Kidney epithelial cell (primary cell): Measurements from ENCODE around the gene C4BPA. TPM values are rescaled to one million over a fixed set of nuclear protein-coding genes. Genes with fewer than 3 reads are reported as not detected.

Source experiments
- DNase-seq: peaks from one replicate; pipeline ENCODE4 v3.0.0-alpha.2; 2010; ENCODE audit warnings: low read depth
- H3K27me3 ChIP-seq: 2 replicates; pipeline ENCODE4 v1.6.0; 2011; ENCODE audit warnings: low read length; ENCODE audit not compliant: control insufficient read depth, insufficient read depth
- H3K36me3 ChIP-seq: 2 replicates; pipeline ENCODE4 v1.5.1; 2011; ENCODE audit warnings: low read length; ENCODE audit not compliant: control insufficient read depth, insufficient read depth
- H3K4me3 ChIP-seq: 2 replicates; pipeline ENCODE4 v1.5.1; 2011; ENCODE audit warnings: low read depth, mild to moderate bottlenecking, control low read depth, low read length
- total RNA-seq: library from RNA; depleted of rRNA; stranded (reverse); fragments of >200 nt; gene quantifications from 2 replicates; pipeline ENCODE4 v1.2.3, GENCODE V29; 2015
- TF ChIP-seq, protein P1 (sequence below): IDR thresholded peaks from 2 replicates; pipeline ENCODE4 v1.5.1; 2011; ENCODE audit warnings: mild to moderate bottlenecking, moderate library complexity, low read length, control low read depth, inconsistent platforms; ENCODE audit not compliant: insufficient read depth, poor library complexity, severe bottlenecking

The C4BPA gene
- total RNA-seq, 1 donor from 2014 or later = not detected

- H3K36me3 ChIP-seq = peaks cover 3% of the 10 kb centered on the region
- TF ChIP-seq, protein P1, sequence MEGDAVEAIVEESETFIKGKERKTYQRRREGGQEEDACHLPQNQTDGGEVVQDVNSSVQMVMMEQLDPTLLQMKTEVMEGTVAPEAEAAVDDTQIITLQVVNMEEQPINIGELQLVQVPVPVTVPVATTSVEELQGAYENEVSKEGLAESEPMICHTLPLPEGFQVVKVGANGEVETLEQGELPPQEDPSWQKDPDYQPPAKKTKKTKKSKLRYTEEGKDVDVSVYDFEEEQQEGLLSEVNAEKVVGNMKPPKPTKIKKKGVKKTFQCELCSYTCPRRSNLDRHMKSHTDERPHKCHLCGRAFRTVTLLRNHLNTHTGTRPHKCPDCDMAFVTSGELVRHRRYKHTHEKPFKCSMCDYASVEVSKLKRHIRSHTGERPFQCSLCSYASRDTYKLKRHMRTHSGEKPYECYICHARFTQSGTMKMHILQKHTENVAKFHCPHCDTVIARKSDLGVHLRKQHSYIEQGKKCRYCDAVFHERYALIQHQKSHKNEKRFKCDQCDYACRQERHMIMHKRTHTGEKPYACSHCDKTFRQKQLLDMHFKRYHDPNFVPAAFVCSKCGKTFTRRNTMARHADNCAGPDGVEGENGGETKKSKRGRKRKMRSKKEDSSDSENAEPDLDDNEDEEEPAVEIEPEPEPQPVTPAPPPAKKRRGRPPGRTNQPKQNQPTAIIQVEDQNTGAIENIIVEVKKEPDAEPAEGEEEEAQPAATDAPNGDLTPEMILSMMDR = no peak
- no peak for DNase-seq
- no peak overlapping the region for H3K4me3 ChIP-seq
- H3K27me3 ChIP-seq = no peaks in the 10 kb centered on the region
These were observed 39.5 kb upstream of the C4BPA start for GRCh38 chr1:207064561-207064960.

DNA sequence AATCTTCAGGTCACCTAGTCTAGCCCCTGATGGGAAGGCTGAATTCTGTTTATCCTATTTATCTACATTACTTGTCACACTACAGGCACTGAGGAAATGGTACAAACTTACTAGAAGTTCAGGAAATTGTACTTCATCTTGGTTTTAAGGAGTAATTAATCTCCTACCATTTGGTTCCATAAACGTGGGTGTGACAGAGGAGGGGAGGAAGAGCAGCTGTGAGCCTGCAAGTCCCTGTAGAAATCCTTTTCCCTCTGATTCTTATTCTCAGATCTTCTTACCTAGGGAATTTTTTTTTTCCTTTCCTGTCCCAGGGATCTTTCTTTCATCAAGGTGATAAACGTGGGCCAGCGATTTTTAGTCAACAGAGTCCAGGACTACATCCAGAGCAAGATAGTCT, 36.8 kb upstream of the C4BPA start:
- TF ChIP-seq, protein P1 = no peak
- DNase-seq = no peak
- no peak overlapping the region for H3K4me3 ChIP-seq
- no peaks in the 10 kb centered on the region for H3K27me3 ChIP-seq
- peaks cover 3% of the 10 kb centered on the region for H3K36me3 ChIP-seq

GRCh38 chr1:207067665-207068064, 36.4 kb upstream of the C4BPA start:
- TF ChIP-seq, protein P1 = no peak
- H3K36me3 ChIP-seq = peaks cover 1% of the 10 kb centered on the region
- DNase-seq = no peak
- H3K4me3 ChIP-seq = no peak overlapping the region
- H3K27me3 ChIP-seq = no peaks in the 10 kb centered on the region

- TF ChIP-seq, protein P1 = no peak
- peaks cover 1% of the 10 kb centered on the region for H3K36me3 ChIP-seq
- no peak overlapping the region for H3K4me3 ChIP-seq
- no peak for DNase-seq
- no peaks in the 10 kb centered on the region for H3K27me3 ChIP-seq
These were observed 35.0 kb upstream of the C4BPA start for GRCh38 chr1:207069061-207069460.

- TF ChIP-seq, protein P1 = no peak
- DNase-seq = no peak
- Histone ChIP-seq H3K27me3 (no peaks in the 10 kb centered on the region), H3K4me3 (no peak overlapping the region), H3K36me3 (no peaks in the 10 kb centered on the region)
These were observed 34.1 kb upstream of the C4BPA start for GRCh38 chr1:207069858-207070506.

DNA sequence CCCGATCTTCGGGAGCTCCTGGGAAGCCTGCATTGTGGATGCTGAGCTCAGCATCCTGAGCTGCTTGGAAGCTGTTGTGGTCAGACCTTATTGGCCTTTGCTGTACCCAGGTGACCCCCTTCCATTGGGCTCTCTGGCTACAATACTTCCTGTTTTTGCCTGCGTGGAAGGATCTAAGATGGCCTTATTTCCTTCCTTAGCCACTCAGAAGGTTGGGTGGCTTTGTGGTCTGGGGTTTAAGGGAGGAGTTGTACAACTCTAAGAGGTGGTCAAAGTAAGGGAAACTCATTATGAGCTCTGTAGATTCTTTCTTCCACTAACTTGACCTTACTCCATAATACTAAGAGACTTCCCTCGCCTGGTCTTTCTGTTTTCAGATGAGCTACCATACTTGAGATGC, 33.2 kb upstream of the C4BPA start:
- TF ChIP-seq, protein P1 = no peak
- DNase-seq = no peak
- Histone ChIP-seq H3K27me3 (no peaks in the 10 kb centered on the region), H3K4me3 (no peak overlapping the region), H3K36me3 (no peaks in the 10 kb centered on the region)
